Suprapubic skin (tissue), 4 donors: ENCODE results near the gene CDC6. TPM values are rescaled to one million over a fixed set of nuclear protein-coding genes. Genes with fewer than 3 reads are reported as not detected.
A peak's percentile ranks its signal among the peaks of the same experiment; 100 is the strongest.

Experiments
- DNase-seq, 2 donors: peaks; one replicate each; pipeline ENCODE4 v3.0.0-alpha.2; 2019; ENCODE audit warnings: low spot score in 2 of 2
- H3K27ac ChIP-seq: fragments of 200-600 bp; sonication (generic); one replicate; pipeline ENCODE4 v1.5.1; 2019
- H3K27me3 ChIP-seq: fragments of 200-600 bp; sonication (generic); one replicate; pipeline ENCODE4 v1.5.1; 2019
- H3K36me3 ChIP-seq: fragments of 200-600 bp; sonication (generic); one replicate; pipeline ENCODE4 v1.5.1; 2019
- H3K4me1 ChIP-seq: fragments of 200-600 bp; sonication (generic); one replicate; pipeline ENCODE4 v1.5.1; 2019
- H3K4me3 ChIP-seq: fragments of 200-600 bp; sonication (generic); one replicate; pipeline ENCODE4 v1.5.1; 2019; ENCODE audit warnings: mild to moderate bottlenecking
- H3K9me3 ChIP-seq: fragments of 200-600 bp; sonication (generic); one replicate; pipeline ENCODE4 v1.5.1; 2019
- CTCF ChIP-seq, 2 donors: fragments of 200-600 bp in 1 of 2; fragments of 450-650 bp in 1 of 2; sonication (generic) in 1 of 2; IDR thresholded peaks; one replicate each; pipeline ENCODE4 v1.5.1; 2016 to 2019; ENCODE audit warnings: antibody characterized with exemption in 2 of 2, mild to moderate bottlenecking in 1 of 2, moderate library complexity in 1 of 2
- EP300 ChIP-seq: sonication (generic); formaldehyde crosslinking; IDR thresholded peaks from one replicate; pipeline ENCODE4 v1.6.1; 2017; ENCODE audit warnings: antibody characterized with exemption
- POLR2A ChIP-seq, 2 donors: fragments of 450-650 bp; IDR thresholded peaks; one replicate each; pipeline ENCODE4 v1.6.1; 2017; ENCODE audit warnings: antibody characterized with exemption in 2 of 2, mild to moderate bottlenecking in 2 of 2, moderate library complexity in 2 of 2
- POLR2AphosphoS5 ChIP-seq, 3 donors: sonication (generic); formaldehyde crosslinking; IDR thresholded peaks; one replicate each; pipeline ENCODE4 v1.6.1; 2017; ENCODE audit warnings: antibody characterized with exemption in 3 of 3
- WGBS: methylation state at CpG from one replicate; pipeline ENCODE4 v1.1.5; 2018; 5-methylcytosine and 5-hydroxymethylcytosine counted together
- total RNA-seq, 4 donors: library from RNA; depleted of rRNA; stranded (reverse); fragments of >200 nt; gene quantifications; one replicate each; pipeline ENCODE4 v1.1.0, GENCODE V29; 2016

CDC6 gene
- total RNA-seq, 4 donors from 2014 or later = 2.7 to 5.3 (median 3.3) TPM

- no peaks in the 10 kb centered on the region for H3K27me3 ChIP-seq
- H3K4me1 ChIP-seq = peaks cover 96% of the 10 kb centered on the region
- WGBS = 35% methylated on average over 9 of the region's 15 CpGs
- no peak for DNase-seq
- H3K4me3 ChIP-seq = peak overlapping the region; percentile 70
- H3K9me3 ChIP-seq = no peaks in the 10 kb centered on the region
- H3K27ac ChIP-seq = peak overlapping the region; percentile 96
- TF ChIP-seq POLR2AphosphoS5 (IDR thresholded peaks at IDR 0.05) (no peak), POLR2A (IDR thresholded peaks at IDR 0.05) (no peak)
- no peaks in the 10 kb centered on the region for H3K36me3 ChIP-seq
Measured at GRCh38 chr17:40343219-40344119, 55.8 kb downstream of the CDC6 start.

GRCh38 chr17:40344421-40345160, 56.9 kb downstream of the CDC6 start:
- peak overlapping the region; percentile 70 for H3K4me3 ChIP-seq
- H3K4me1 ChIP-seq = peaks cover 96% of the 10 kb centered on the region
- no peaks in the 10 kb centered on the region for H3K27me3 ChIP-seq
- whole genome bisulfite sequencing = 39% methylated on average over 4 of the region's 7 CpGs
- no peaks in the 10 kb centered on the region for H3K9me3 ChIP-seq
- H3K27ac ChIP-seq = peak overlapping the region; percentile 96
- DNase-seq = no peak
- TF ChIP-seq CTCF (IDR thresholded peaks at IDR 0.05) (no peak), POLR2AphosphoS5 (IDR thresholded peaks at IDR 0.05) (no peak), EP300 (no peak)
- H3K36me3 ChIP-seq = peaks cover 5% of the 10 kb centered on the region

GRCh38 chr17:40345161-40345993, 57.7 kb downstream of the CDC6 start:
- H3K9me3 ChIP-seq = no peaks in the 10 kb centered on the region
- no peak for DNase-seq
- TF ChIP-seq CTCF (IDR thresholded peaks at IDR 0.05) = no peak
- WGBS = 5% methylated on average over 17 of the region's 45 CpGs
- H3K36me3 ChIP-seq = peaks cover 5% of the 10 kb centered on the region
- H3K4me1 ChIP-seq = peaks cover 96% of the 10 kb centered on the region
- peak overlapping the region; percentile 96 for H3K27ac ChIP-seq
- no peaks in the 10 kb centered on the region for H3K27me3 ChIP-seq
- peak overlapping the region; percentile 70 for H3K4me3 ChIP-seq

- 43% methylated on average over 10 of the region's 11 CpGs for WGBS
- H3K9me3 ChIP-seq = no peaks in the 10 kb centered on the region
- no peaks in the 10 kb centered on the region for H3K27me3 ChIP-seq
- no peak for TF ChIP-seq EP300
- TF ChIP-seq POLR2AphosphoS5 (IDR thresholded peaks at IDR 0.05) = no peak
- TF ChIP-seq CTCF (IDR thresholded peaks at IDR 0.05) = no peak
- TF ChIP-seq POLR2A (IDR thresholded peaks at IDR 0.05) = no peak
- peaks cover 12% of the 10 kb centered on the region for H3K36me3 ChIP-seq
- DNase-seq = no peak
- H3K4me1 ChIP-seq = peaks cover 95% of the 10 kb centered on the region
- peak overlapping the region; percentile 96 for H3K27ac ChIP-seq
- H3K4me3 ChIP-seq = peak overlapping the region; percentile 70
Measured at GRCh38 chr17:40345994-40346764, 58.5 kb downstream of the CDC6 start.

- Histone ChIP-seq H3K27ac (peak overlapping the region; percentile 96), H3K4me3 (peak overlapping the region; percentile 70), H3K9me3 (no peaks in the 10 kb centered on the region), H3K27me3 (no peaks in the 10 kb centered on the region), H3K36me3 (peaks cover 18% of the 10 kb centered on the region), H3K4me1 (peaks cover 95% of the 10 kb centered on the region)
- no peak for DNase-seq
- TF ChIP-seq POLR2AphosphoS5 (IDR thresholded peaks at IDR 0.05) (no peak), EP300 (no peak), POLR2A (IDR thresholded peaks at IDR 0.05) (no peak), CTCF (IDR thresholded peaks at IDR 0.05) (no peak)
- 40% methylated on average over 1 of the region's 1 CpG for WGBS
Measured at GRCh38 chr17:40346765-40347158, 59.1 kb downstream of the CDC6 start.
